ENCODE measurements around the gene RUNX1.

- no peak for TF ChIP-seq POLR2A (IDR thresholded peaks at IDR 0.05; ENCODE audit: low read depth, low read length)
- peak; percentile 17; the same call in 1 of the 2 replicates for TF ChIP-seq POLR2AphosphoS5 (IDR thresholded peaks at IDR 0.05; ENCODE audit: low read depth, low read length)
- no peak for TF ChIP-seq TAF1 (IDR thresholded peaks at IDR 0.05; ENCODE audit: borderline replicate concordance, low read depth, low read length)
Measured at GRCh38 chr21:34974162-34974981, 74.7 kb downstream of the RUNX1 start.
